GM19043 (cell line): ENCODE measurements around the gene SNX32.

Experiments
- ATAC-seq: cut with Tn5 transposase; IDR thresholded peaks from one replicate; pipeline ENCODE4 v1.9.1; 2021; ENCODE audit warnings: low read depth; ENCODE audit not compliant: unreplicated experiment

Gene SNX32

DNA sequence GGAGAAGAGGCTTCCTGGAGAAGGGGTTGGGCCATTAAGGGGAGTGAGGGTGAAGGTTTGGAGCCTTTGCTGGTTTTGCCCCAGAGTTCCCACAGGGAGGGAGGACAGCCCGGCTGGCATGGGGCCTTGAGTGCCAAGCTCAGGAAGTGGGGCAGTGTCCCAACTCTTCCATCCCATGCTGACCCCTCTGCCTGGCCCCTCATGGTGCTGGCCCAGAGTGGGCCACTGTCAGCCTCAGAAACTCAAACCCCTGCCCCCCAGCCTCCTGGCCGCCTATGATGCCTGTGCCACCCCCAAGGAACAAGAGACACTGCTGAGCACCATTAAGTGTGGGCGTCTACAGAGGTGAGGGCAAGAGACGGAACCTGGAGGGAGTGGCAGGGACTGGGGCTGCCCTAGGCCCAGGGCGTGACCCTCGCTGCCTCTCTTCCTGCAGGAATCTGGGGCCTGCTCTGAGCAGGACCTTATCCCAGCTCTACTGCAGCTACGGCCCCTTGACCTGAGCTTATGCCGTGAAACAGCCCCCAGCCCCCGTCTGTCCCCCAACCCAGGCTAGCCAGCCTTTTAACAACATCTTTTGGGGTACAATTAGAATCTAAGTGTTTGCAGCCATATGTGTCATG, 31.9 kb downstream of the SNX32 start:
- no peak for ATAC-seq

- ATAC-seq, result no peak
Measured at GRCh38 chr11:65866509-65867283, 32.9 kb downstream of the SNX32 start.

DNA sequence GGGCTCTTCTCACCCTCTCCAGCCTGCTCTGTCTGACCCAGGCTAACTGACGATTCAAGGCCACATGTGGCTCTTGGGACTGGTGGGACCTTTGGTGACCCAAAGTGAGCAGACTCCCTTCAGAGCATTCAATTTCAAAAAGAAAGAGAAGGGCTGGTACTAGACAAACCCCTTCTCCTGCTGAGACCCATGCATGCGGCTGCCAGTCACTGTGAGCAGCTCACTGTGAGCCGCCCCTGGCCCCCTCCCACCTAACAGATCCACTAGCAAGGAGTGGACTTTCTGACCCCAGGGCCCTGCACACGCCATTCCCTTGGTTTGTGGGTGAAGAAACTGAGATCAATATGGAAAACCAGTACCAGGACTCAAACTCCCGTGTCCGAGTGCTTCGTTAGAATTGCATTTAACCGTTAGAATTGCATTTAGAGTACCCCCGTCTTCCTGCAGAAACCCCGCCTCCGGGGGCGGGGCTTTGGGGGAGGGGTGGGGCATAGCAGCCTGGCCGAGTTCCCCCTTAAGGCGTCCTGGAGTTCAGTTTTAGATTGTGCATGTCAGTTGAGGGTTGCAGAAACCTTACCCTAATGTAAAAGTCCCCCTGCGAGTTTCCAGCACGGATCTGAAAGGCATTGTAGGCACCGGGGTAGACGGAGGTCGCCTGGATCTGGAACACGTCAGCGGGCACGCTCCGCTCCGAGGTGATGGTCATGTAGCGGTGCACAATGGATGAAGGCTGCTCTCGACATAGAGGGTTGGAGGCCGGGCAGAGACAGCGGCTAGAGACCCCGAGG, 33.7 kb downstream of the SNX32 start:
- ATAC-seq, result no peak

GRCh38 chr11:65868076-65868667, 34.4 kb downstream of the SNX32 start:
- ATAC-seq, result no peak

DNA sequence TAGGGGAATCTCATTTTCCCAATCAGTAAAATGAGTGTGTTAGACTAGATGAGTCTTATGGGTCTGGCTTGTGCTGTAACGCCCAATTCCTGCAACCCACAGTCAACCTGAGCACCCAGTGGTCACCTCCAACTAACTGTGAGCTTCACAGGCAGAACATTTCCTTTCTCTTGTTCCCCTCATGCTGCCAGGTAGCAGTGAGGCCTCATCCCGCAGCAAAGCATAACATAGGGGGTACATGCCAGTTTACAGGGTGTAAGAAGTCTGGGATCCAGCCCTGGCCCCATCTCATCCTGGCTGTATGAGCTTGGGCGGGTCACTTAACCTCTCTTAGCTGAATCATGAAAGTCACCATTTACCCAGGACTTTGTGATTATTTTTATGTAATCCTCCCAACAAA, 35.1 kb downstream of the SNX32 start:
- no peak for ATAC-seq

- ATAC-seq, result no peak
Measured at GRCh38 chr11:65869643-65870306, 36.0 kb downstream of the SNX32 start.

DNA sequence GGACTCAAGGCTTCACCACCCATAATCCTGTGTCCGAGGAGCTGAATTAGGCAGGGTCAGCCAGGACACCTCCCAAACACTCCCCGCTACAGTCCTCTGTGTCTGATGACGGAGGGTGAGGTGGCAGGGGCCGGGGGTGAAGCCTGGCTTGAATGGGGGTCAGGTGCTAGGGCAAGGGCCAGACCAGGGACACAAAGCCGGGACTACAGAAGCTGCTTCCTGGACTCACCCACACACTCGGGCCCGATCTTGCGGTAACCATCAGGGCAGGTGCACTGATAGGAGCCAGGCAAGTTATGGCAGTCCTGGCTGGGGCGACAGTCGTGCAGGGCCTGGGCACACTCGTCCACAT, 36.5 kb downstream of the SNX32 start:
- ATAC-seq, result no peak

DNA sequence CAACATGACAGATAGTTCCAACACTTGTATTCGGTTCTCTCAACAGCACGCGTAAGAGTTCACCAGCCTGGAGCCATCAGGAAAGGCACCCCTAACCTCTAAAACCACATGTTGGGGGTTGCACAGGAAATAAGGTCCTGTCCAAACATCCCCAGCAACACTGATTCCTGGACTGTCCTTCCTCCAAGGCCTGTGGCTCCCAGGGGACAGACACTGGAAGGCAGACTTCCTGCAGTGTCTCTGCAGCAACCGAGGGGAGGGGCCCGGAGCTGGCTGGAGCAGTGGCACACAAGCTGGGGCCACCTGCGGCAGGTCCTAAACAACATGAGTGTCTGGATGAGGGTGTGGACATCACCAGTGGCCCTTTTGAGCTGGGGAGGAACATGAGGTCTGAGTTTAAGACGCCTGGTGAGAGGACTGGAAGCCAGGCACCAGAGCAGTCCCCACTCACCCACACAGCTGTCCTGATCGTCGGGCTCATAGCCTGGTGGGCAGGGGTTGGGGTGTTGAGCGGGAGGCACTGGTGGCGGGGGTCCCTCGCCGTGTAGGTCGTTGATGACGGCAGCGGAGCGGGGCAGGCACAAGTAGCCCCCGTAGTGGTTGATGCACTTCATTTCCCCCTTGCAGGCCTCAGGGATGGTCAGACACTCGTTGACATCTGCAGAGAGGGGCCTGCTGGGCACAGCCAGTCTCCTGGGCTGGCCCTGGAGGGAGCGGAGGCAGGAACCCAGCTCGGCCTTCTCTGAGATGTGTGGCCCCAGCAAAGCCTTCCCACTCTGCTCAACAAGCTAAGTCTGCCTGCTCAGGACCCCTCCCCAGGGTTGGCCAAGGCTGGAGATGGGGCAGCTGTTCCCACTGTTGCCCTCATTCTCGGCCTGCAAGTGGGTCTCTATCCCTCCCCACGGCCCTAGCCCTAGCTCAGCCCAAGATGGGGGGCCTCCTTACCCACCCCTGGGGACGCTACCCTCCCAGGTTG, 37.2 kb downstream of the SNX32 start:
- ATAC-seq, result no peak

DNA sequence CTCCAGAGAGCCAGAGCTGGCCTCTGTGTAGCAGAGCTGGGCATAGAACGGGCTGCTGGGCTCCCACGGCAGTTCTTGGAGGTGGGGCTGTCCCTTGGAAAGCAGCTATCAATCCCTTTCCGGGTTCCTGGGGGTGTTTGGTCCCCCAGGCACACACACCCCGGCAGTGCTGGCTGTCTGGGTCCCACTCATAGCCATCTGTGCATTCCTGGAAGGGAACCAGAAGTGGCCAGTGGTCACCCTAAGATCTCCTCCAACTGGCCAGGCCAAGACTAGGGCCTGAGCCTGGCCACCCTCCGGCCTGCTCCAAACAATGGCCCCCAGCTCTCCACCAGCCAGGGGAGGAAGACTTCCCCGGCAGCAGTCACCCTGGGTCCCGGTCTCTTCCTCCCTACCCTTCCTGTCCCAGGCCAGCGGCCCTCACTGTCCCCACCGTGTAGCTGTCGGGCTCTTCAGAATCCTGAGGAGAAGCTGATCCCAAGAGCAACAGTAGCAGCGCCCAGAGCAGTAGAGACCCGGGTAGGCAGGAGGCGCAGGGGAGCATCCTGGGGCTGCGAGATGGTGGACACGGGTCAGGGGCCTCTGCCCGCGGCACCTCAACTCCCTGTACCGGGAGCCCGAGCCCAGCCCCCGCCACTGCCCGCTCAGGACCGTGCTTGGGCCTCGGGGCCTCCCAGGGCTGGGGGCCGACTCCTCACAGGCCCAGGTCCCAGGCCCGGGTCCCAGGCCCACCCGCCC, 38.2 kb downstream of the SNX32 start:
- no peak for ATAC-seq

DNA sequence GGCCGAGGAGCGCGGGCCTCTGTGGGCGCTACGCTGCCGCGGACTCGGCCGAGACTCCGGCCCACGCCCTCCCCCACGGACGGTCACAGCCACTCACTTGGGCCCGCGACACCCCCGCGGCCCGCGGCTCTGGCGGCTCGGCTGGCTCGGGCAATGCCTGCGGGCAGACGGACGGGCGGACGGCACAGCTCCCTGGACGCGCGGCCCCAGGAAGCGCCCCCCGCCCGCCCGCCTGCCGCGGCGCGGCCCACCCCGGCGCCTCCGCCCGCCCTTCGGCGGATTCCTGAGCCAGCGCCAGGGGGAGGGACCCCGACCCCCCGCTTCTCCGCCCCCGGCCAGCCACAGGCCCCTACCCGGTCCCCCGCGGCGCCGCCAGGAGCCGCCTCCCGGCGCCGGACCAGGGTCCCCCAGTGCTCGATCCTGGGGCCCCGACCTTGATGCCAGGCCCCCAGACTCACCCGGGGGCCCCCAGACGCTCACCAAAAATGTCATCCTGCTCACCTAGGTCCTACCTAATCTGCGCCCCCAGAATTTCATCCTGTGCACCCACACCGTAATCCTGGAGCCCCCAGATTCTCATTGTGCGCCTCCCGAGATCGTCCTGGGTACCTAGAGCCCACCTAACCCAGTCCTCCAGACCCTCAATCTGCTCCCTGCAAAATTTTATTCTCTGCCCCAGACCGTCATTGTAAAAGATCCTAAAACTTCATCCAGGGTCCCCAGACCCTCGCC, 39.0 kb downstream of the SNX32 start, which contains the start of gene EFEMP2:
Gene EFEMP2, minus strand, starts transcription at position 215 of the 732 bp plus-strand sequence. CDS start 446 bp downstream, outside the sequence.
- ATAC-seq, result no peak

- ATAC-seq, result peak; percentile 72
Measured at GRCh38 chr11:65873318-65874156, 39.8 kb downstream of the SNX32 start.

- ATAC-seq, result no peak
Measured at GRCh38 chr11:65879617-65880016, 45.9 kb downstream of the SNX32 start, which contains the start of gene CTSW. TSS of gene CTSW (plus strand) at chr11:65879837. CDS start at chr11:65879855, 18 bp downstream.

- no peak for ATAC-seq
Measured at GRCh38 chr11:65880027-65880426, 46.3 kb downstream of the SNX32 start.

DNA sequence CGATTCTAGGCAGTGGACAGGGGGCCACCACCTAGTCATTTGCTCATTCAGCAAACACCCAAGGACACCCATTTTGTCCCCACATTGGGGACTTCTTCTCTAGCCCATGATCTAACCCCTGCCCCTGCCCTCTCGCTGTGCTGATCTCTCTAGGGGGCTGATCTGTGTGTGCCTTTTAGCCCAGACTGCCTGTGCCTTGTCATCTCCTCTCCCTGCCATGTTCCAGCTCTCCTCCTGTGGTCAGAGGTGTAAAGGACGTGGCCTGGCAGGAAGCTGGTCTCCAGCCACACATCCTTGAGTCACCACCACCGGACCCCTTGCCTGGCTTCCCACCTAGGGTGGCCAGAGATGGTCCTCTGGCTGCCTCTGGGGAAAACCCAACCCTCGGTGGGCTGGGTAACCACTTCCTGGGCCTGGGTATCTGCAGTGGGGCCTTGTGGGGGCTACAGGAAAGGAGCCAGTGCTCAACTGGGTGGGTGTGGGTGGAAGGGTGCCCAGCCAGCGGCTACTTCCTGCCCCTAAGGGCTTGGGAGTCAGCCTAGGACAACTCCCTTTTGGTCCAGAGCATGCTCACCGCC, 47.2 kb downstream of the SNX32 start:
- ATAC-seq, result no peak

- no peak for ATAC-seq
Measured at GRCh38 chr11:65882120-65883057, 48.6 kb downstream of the SNX32 start.
